CD14-positive monocyte (primary cell): ENCODE measurements around the gene TRIM29. TPM values are rescaled to one million over a fixed set of nuclear protein-coding genes. Genes with fewer than 3 reads are reported as not detected.

ENCODE experiments used
- DNase-seq, 3 donors: peaks; one replicate each; pipeline ENCODE4 v3.0.0-alpha.2; 2011 to 2022
- H2AFZ ChIP-seq: 2 replicates; pipeline ENCODE4 v1.6.0; 2012; ENCODE audit warnings: mild to moderate bottlenecking, low read depth, low read length, inconsistent platforms; ENCODE audit not compliant: insufficient read depth, poor library complexity, severe bottlenecking
- H3K27ac ChIP-seq, 2 donors: 1 replicate in 1 of 2; 2 replicates in 1 of 2; pipeline ENCODE4 v1.5.1; 2012 to 2013; ENCODE audit warnings: low read length in 2 of 2, control low read depth in 1 of 2, inconsistent platforms in 1 of 2, low read depth in 1 of 2, mild to moderate bottlenecking in 1 of 2
- H3K27me3 ChIP-seq, 2 donors: one replicate each; pipeline versions ENCODE4 v1.6.0 to v1.6.1; 2011 to 2013; ENCODE audit warnings: low read length in 2 of 2; ENCODE audit not compliant: control insufficient read depth in 2 of 2, insufficient read depth in 2 of 2
- H3K36me3 ChIP-seq, 2 donors: replicated peaks in 1 of 2; 1 replicate in 1 of 2; 2 replicates in 1 of 2; pipeline versions ENCODE4 v1.5.1 to v1.6.1; 2012 to 2013; ENCODE audit warnings: low read length in 2 of 2, control low read depth in 1 of 2, inconsistent platforms in 1 of 2, mild to moderate bottlenecking in 1 of 2; ENCODE audit not compliant: insufficient read depth in 2 of 2, control insufficient read depth in 1 of 2
- H3K4me1 ChIP-seq, 2 donors: 1 replicate in 1 of 2; 2 replicates in 1 of 2; pipeline versions ENCODE4 v1.5.1 to v1.6.1; 2012 to 2013; ENCODE audit warnings: low read length in 2 of 2, control low read depth in 1 of 2, inconsistent platforms in 1 of 2, mild to moderate bottlenecking in 1 of 2, moderate library complexity in 1 of 2; ENCODE audit not compliant: insufficient read depth in 2 of 2, control insufficient read depth in 1 of 2
- H3K4me2 ChIP-seq: replicated peaks from 2 replicates; pipeline ENCODE3; 2012; ENCODE audit warnings: low read length, moderate library complexity, mild to moderate bottlenecking; ENCODE audit not compliant: poor library complexity, severe bottlenecking; ENCODE audit errors: extremely low read depth
- H3K4me3 ChIP-seq, 3 experiments: fragments of 200-600 bp in 1 of 3; sonication (generic) in 1 of 3; replicated peaks in 1 of 3; 1 replicate in 2 of 3; 2 replicates in 1 of 3; pipeline ENCODE4 v1.5.1; 2011 to 2013; ENCODE audit warnings: low read length in 3 of 3, mild to moderate bottlenecking in 3 of 3, control low read depth in 2 of 3, low read depth in 2 of 3, inconsistent platforms in 1 of 3, moderate library complexity in 1 of 3
- H3K79me2 ChIP-seq: 2 replicates; pipeline ENCODE4 v1.6.0; 2012; ENCODE audit warnings: mild to moderate bottlenecking, control low read depth, inconsistent platforms, low read length, moderate library complexity; ENCODE audit not compliant: insufficient read depth
- H3K9ac ChIP-seq: 2 replicates; pipeline ENCODE4 v1.6.0; 2017; ENCODE audit warnings: low read length, mild to moderate bottlenecking; ENCODE audit not compliant: insufficient read depth, poor library complexity, severe bottlenecking
- H3K9me3 ChIP-seq, 2 donors: replicated peaks in 1 of 2; 1 replicate in 1 of 2; 2 replicates in 1 of 2; pipeline versions ENCODE4 v1.5.1 to v1.6.1; 2012 to 2013; ENCODE audit warnings: low read length in 2 of 2, control low read depth in 1 of 2; ENCODE audit not compliant: control insufficient read depth in 1 of 2, insufficient read depth in 1 of 2
- H4K20me1 ChIP-seq: 2 replicates; pipeline ENCODE4 v1.6.0; 2012; ENCODE audit warnings: mild to moderate bottlenecking, low read length, control low read depth, moderate library complexity; ENCODE audit not compliant: insufficient read depth
- H3K27ac Mint-ChIP-seq, 7 donors: one replicate each; pipeline ENCODE4 v1.8.0; 2020; ENCODE audit warnings: mild to moderate bottlenecking in 7 of 7, mixed read lengths in 7 of 7, moderate library complexity in 6 of 7, inconsistent platforms in 2 of 7
- H3K27me3 Mint-ChIP-seq, 3 donors: one replicate each; pipeline ENCODE4 v1.8.0; 2021 to 2022; ENCODE audit warnings: low read depth in 3 of 3, mild to moderate bottlenecking in 3 of 3, mixed read lengths in 3 of 3, moderate library complexity in 3 of 3, inconsistent platforms in 1 of 3
- H3K36me3 Mint-ChIP-seq, 2 donors: one replicate each; pipeline ENCODE4 v1.8.0; 2020; ENCODE audit warnings: mixed read lengths in 2 of 2, inconsistent platforms in 1 of 2, mild to moderate bottlenecking in 1 of 2
- H3K4me1 Mint-ChIP-seq: one replicate; pipeline ENCODE4 v1.8.0; 2020; ENCODE audit warnings: mild to moderate bottlenecking, mixed read lengths
- H3K4me3 Mint-ChIP-seq, 2 donors: one replicate each; pipeline ENCODE4 v1.8.0; 2020; ENCODE audit warnings: mild to moderate bottlenecking in 2 of 2, mixed read lengths in 2 of 2, moderate library complexity in 1 of 2
- H3K9me3 Mint-ChIP-seq, 7 donors: one replicate each; pipeline ENCODE4 v1.8.0; 2020 to 2022; ENCODE audit warnings: mixed read lengths in 7 of 7, mild to moderate bottlenecking in 6 of 7, moderate library complexity in 6 of 7, inconsistent platforms in 2 of 7
- CTCF ChIP-seq: fragments of 200-600 bp; IDR thresholded peaks from one replicate; pipeline ENCODE4 v1.8.0; 2022; ENCODE audit warnings: antibody characterized with exemption, mild to moderate bottlenecking
- whole genome bisulfite sequencing: methylation state at CpG from one replicate; pipeline ENCODE4 v1.1.5; 2013; ENCODE audit warnings: missing lambda C conversion rate; ENCODE audit not compliant: insufficient coverage; 5-methylcytosine and 5-hydroxymethylcytosine counted together
- intact Hi-C, 2 donors: fragments of 100-400 bp; cut with micrococcal nuclease; formaldehyde crosslinking; loops; one replicate each; pipeline versions ENCODE4 v1.15.0 to v1.15.1; 2023
- polyA plus RNA-seq, 3 donors: library from polyadenylated mRNA; depleted of rRNA in 1 of 3; unstranded in 2 of 3; stranded (reverse) in 1 of 3; fragments of 300-500 nt in 2 of 3; fragments of >200 nt in 1 of 3; fragmentation: Illumina TruSeq in 2 of 3; gene quantifications; 1 replicate in 2 of 3; 2 replicates in 1 of 3; pipeline ENCODE4 v1.2.3, GENCODE V29; 2012 to 2021

Gene TRIM29
- polyA plus RNA-seq, 3 donors: not detected

- H3K27me3 Mint-ChIP-seq: peaks cover 5 to 9% (median 8%) of the 10 kb centered on the region in 3 donors
- no peak overlapping the region for H3K27ac Mint-ChIP-seq
- TF ChIP-seq CTCF: no peak
- Histone ChIP-seq H3K27ac (no peak overlapping the region), H3K4me1 (no peaks in the 10 kb centered on the region), H3K9ac (no peak overlapping the region), H3K36me3 (no peaks in the 10 kb centered on the region), H3K79me2 (no peaks in the 10 kb centered on the region), H3K4me3 (no peak overlapping the region), H3K9me3 (no peaks in the 10 kb centered on the region), H2AFZ (no peak overlapping the region), H4K20me1 (no peaks in the 10 kb centered on the region), H3K27me3 (no peaks in the 10 kb centered on the region), H3K4me2 (no peak overlapping the region)
- no peaks in the 10 kb centered on the region for H3K4me1 Mint-ChIP-seq
- no peaks in the 10 kb centered on the region for H3K36me3 Mint-ChIP-seq
- no peaks in the 10 kb centered on the region for H3K9me3 Mint-ChIP-seq
- DNase-seq: no peak
- H3K4me3 Mint-ChIP-seq: no peak overlapping the region
- no CpG with 5 or more reads among the region's 2 CpGs for WGBS
- intact Hi-C loops: no loop called here
Observed at GRCh38 chr11:120135838-120136237, 2.1 kb downstream of the TRIM29 start.

- Histone ChIP-seq H3K9ac (no peak overlapping the region), H3K4me2 (no peak overlapping the region), H3K79me2 (no peaks in the 10 kb centered on the region), H3K4me3 (no peak overlapping the region), H3K9me3 (no peaks in the 10 kb centered on the region), H3K27me3 (no peaks in the 10 kb centered on the region), H2AFZ (no peak overlapping the region), H3K27ac (no peak overlapping the region), H4K20me1 (no peaks in the 10 kb centered on the region), H3K4me1 (no peaks in the 10 kb centered on the region), H3K36me3 (no peaks in the 10 kb centered on the region)
- peaks cover 2 to 6% (median 2%) of the 10 kb centered on the region in 3 donors for H3K27me3 Mint-ChIP-seq
- H3K4me3 Mint-ChIP-seq: no peak overlapping the region
- TF ChIP-seq CTCF: no peak
- no peaks in the 10 kb centered on the region for H3K9me3 Mint-ChIP-seq
- no peak overlapping the region for H3K27ac Mint-ChIP-seq
- no peaks in the 10 kb centered on the region for H3K36me3 Mint-ChIP-seq
- no peaks in the 10 kb centered on the region for H3K4me1 Mint-ChIP-seq
- WGBS: 100% methylated on average over 4 of the region's 5 CpGs
- intact Hi-C loops: no loop called here
- no peak for DNase-seq
Observed at GRCh38 chr11:120134931-120135228, 3.0 kb downstream of the TRIM29 start.
